SU-DHL-6 (cell line): Measurements from ENCODE around the gene HIGD2B.

ENCODE experiments used
- CTCF ChIP-seq: fragments of 200-600 bp; sonication (generic); IDR thresholded peaks from one replicate; pipeline ENCODE4 v1.5.1; 2017; ENCODE audit warnings: antibody characterized with exemption, mild to moderate bottlenecking, low read length, moderate library complexity; ENCODE audit not compliant: insufficient read depth, poor library complexity, severe bottlenecking
- EZH2phosphoT487 ChIP-seq: fragments of 200-600 bp; sonication (generic), shearing (Covaris generic); conservative IDR thresholded peaks from 2 replicates; pipeline ENCODE4 v1.6.1; 2018; ENCODE audit warnings: mild to moderate bottlenecking, antibody characterized with exemption, low read length, moderate library complexity, mixed read lengths

GRCh38 chr15:72724028-72724427, 38.0 kb upstream of the HIGD2B start:
- no peak for TF ChIP-seq CTCF
- no peak for TF ChIP-seq EZH2phosphoT487
